PC-3 (cell line): Measurements from ENCODE around the gene PSMA5. TPM values are rescaled to one million over a fixed set of nuclear protein-coding genes. Genes with fewer than 3 reads are reported as not detected.

Experiments used
- ATAC-seq: fragments of 200-7000 bp; cut with Tn5 transposase; 2 replicates; pipeline ENCODE4 v1.9.1; 2020; ENCODE audit warnings: mild to moderate bottlenecking, moderate library complexity
- BruUV-seq: library from RNA; stranded (reverse); fragments of 400-500 nt; replicated peaks from 2 replicates; lab custom pipeline; 2021; lab: Mats Ljungman, UMichigan
- CTCF ChIA-PET: fragments of 300-600 bp; sonication (Branson Sonifier 250); formaldehyde crosslinking; loops from one replicate; lab custom pipeline; 2022; ENCODE audit warnings: antibody characterized with exemption; lab: Charles Lee
- POLR2A ChIA-PET: fragments of 300-600 bp; sonication (Branson Sonifier 250); formaldehyde crosslinking; loops from one replicate; lab custom pipeline; 2022; ENCODE audit warnings: antibody characterized with exemption; ENCODE audit not compliant: unreplicated experiment; lab: Charles Lee
- DNase-seq: peaks from one replicate; pipeline ENCODE4 v3.0.0-alpha.2; 2015
- H2AFZ ChIP-seq: fragments of 300-600 bp; sonication (generic); 2 replicates; pipeline ENCODE4 v1.6.0; 2016; ENCODE audit warnings: antibody characterized with exemption, low read length
- H3F3A ChIP-seq: fragments of 300-600 bp; sonication (generic); one replicate; pipeline ENCODE4 v1.6.0; 2017; ENCODE audit warnings: antibody characterized with exemption, low read length, control low read depth, mild to moderate bottlenecking; ENCODE audit not compliant: unreplicated experiment
- H3K27ac ChIP-seq: fragments of 300-600 bp; sonication (generic); 2 replicates; pipeline ENCODE4 v1.5.1; 2016; ENCODE audit warnings: mild to moderate bottlenecking, low read length
- H3K27me3 ChIP-seq: fragments of 300-600 bp; sonication (generic); 2 replicates; pipeline ENCODE4 v1.6.1; 2016; ENCODE audit warnings: low read length, mixed read lengths
- H3K36me3 ChIP-seq: fragments of 300-600 bp; sonication (generic); 2 replicates; pipeline ENCODE4 v1.6.1; 2016; ENCODE audit warnings: low read depth, mixed run types, low read length, mixed read lengths
- H3K4me1 ChIP-seq: fragments of 300-600 bp; sonication (generic); 2 replicates; pipeline ENCODE4 v1.5.1; 2016; ENCODE audit warnings: low read length; ENCODE audit not compliant: insufficient read depth
- H3K4me2 ChIP-seq: fragments of 300-600 bp; sonication (generic); 2 replicates; pipeline ENCODE4 v1.6.0; 2016; ENCODE audit warnings: low read length
- H3K4me3 ChIP-seq: fragments of 300-600 bp; sonication (generic); 2 replicates; pipeline ENCODE4 v1.5.1; 2016; ENCODE audit warnings: mild to moderate bottlenecking, low read length, mixed read lengths
- H3K79me2 ChIP-seq: fragments of 300-600 bp; sonication (generic); 2 replicates; pipeline ENCODE4 v1.6.1; 2017; ENCODE audit warnings: low read length, mixed read lengths
- H3K9ac ChIP-seq: fragments of 300-600 bp; sonication (generic); 2 replicates; pipeline ENCODE4 v1.6.0; 2016; ENCODE audit warnings: mild to moderate bottlenecking, low read length
- H3K9me2 ChIP-seq: fragments of 300-600 bp; sonication (generic); replicated peaks from 2 replicates; pipeline ENCODE4 v1.6.1; 2016; ENCODE audit warnings: mixed run types, low read length, mixed read lengths
- H3K9me3 ChIP-seq: fragments of 300-600 bp; sonication (generic); 2 replicates; pipeline ENCODE4 v1.6.1; 2016; ENCODE audit warnings: low read length, mixed read lengths
- H4K20me1 ChIP-seq: fragments of 300-600 bp; sonication (generic); 2 replicates; pipeline ENCODE4 v1.6.1; 2016; ENCODE audit warnings: low read length, mixed read lengths
- CTCF ChIP-seq: fragments of 300-600 bp; sonication (generic); conservative IDR thresholded peaks from 2 replicates; pipeline ENCODE4 v1.5.1; 2017; ENCODE audit warnings: antibody characterized with exemption, low read depth, mild to moderate bottlenecking, low read length
- EZH2 ChIP-seq: fragments of 300-600 bp; sonication (generic); IDR thresholded peaks from one replicate; pipeline ENCODE4 v1.6.1; 2017; ENCODE audit warnings: antibody characterized with exemption, mild to moderate bottlenecking, low read length; ENCODE audit not compliant: unreplicated experiment
- EZH2phosphoT487 ChIP-seq: fragments of 300-600 bp; sonication (generic); IDR thresholded peaks from 2 replicates; pipeline ENCODE4 v1.6.1; 2018; ENCODE audit warnings: mild to moderate bottlenecking, antibody characterized with exemption, low read length, borderline replicate concordance
- intact Hi-C: fragments of 100-400 bp; cut with micrococcal nuclease; formaldehyde crosslinking; loops from 2 replicates; pipeline ENCODE4 v1.9.0; 2023
- total RNA-seq: library from RNA; depleted of rRNA; stranded (reverse); fragments of >200 nt; gene quantifications from 2 replicates; pipeline ENCODE4 v1.2.3, GENCODE V29; 2014

The PSMA5 gene
- total RNA-seq, 1 experiment from 2014 or later, result 86.9 TPM

- no peaks in the 10 kb centered on the region for H3K9me3 ChIP-seq
- H2AFZ ChIP-seq, result no peak overlapping the region
- intact Hi-C loops, result loop anchor here (5.0 kb wide), 1 partner anchor 39 kb away; no protein-coding TSS in a partner anchor
- no peak for TF ChIP-seq CTCF
- no peak for TF ChIP-seq EZH2phosphoT487
- no peaks in the 10 kb centered on the region for H3K36me3 ChIP-seq
- no peaks in the 10 kb centered on the region for H3K27me3 ChIP-seq
- H3K9me2 ChIP-seq, result no peaks in the 10 kb centered on the region
- no peak overlapping the region for H3K4me3 ChIP-seq
- ATAC-seq (no peak), DNase-seq (no peak)
- H3K4me1 ChIP-seq, result peaks cover 36% of the 10 kb centered on the region
- CTCF ChIA-PET, result interaction anchor here (0.7 to 1.2 kb wide), 2 partner anchors 109 to 115 kb away, joined by 3 read pairs; no protein-coding TSS in a partner anchor
- no TSS peak for BruUV-seq
- H4K20me1 ChIP-seq, result no peaks in the 10 kb centered on the region
- no peak overlapping the region for H3K27ac ChIP-seq
- POLR2A ChIA-PET, result no interaction called here
- H3F3A ChIP-seq, result no peaks in the 10 kb centered on the region
- H3K4me2 ChIP-seq, result peak overlapping the region; percentile 3
- peaks cover 54% of the 10 kb centered on the region for H3K79me2 ChIP-seq
- no peak overlapping the region for H3K9ac ChIP-seq
Observed at GRCh38 chr1:109391626-109392025, 34.6 kb downstream of the PSMA5 start.

- DNase-seq (peak; percentile 22), ATAC-seq (no peak)
- POLR2A ChIA-PET, result no interaction called here
- Histone ChIP-seq H4K20me1 (no peaks in the 10 kb centered on the region), H3F3A (no peaks in the 10 kb centered on the region), H3K36me3 (no peaks in the 10 kb centered on the region), H3K4me1 (peaks cover 31% of the 10 kb centered on the region), H2AFZ (no peak overlapping the region), H3K27me3 (no peaks in the 10 kb centered on the region), H3K79me2 (peaks cover 50% of the 10 kb centered on the region), H3K4me3 (no peak overlapping the region), H3K9me3 (no peaks in the 10 kb centered on the region), H3K9ac (no peak overlapping the region), H3K9me2 (no peaks in the 10 kb centered on the region), H3K27ac (no peak overlapping the region), H3K4me2 (peak overlapping the region; percentile 3)
- CTCF ChIA-PET, result no interaction called here
- intact Hi-C loops, result loop anchor here (5.0 kb wide), 1 partner anchor 39 kb away; no protein-coding TSS in a partner anchor
- BruUV-seq, result no TSS peak
- TF ChIP-seq EZH2, result no peak
- no peak for TF ChIP-seq CTCF
- no peak for TF ChIP-seq EZH2phosphoT487
Observed at GRCh38 chr1:109391157-109391556, 35.1 kb downstream of the PSMA5 start.

GRCh38 chr1:109389638-109390341, 36.5 kb downstream of the PSMA5 start:
- Histone ChIP-seq H3K27ac (no peak overlapping the region), H3K36me3 (no peaks in the 10 kb centered on the region), H2AFZ (no peak overlapping the region), H3K79me2 (peaks cover 52% of the 10 kb centered on the region), H3K9me2 (no peaks in the 10 kb centered on the region), H3K9me3 (no peaks in the 10 kb centered on the region), H4K20me1 (no peaks in the 10 kb centered on the region), H3K9ac (no peak overlapping the region), H3K4me3 (no peak overlapping the region), H3K4me1 (peaks cover 28% of the 10 kb centered on the region), H3K27me3 (no peaks in the 10 kb centered on the region), H3K4me2 (no peak overlapping the region), H3F3A (no peaks in the 10 kb centered on the region)
- DNase-seq, result no peak
- TF ChIP-seq CTCF (no peak), EZH2phosphoT487 (no peak), EZH2 (no peak)
- POLR2A ChIA-PET, result interaction anchor here (0.7 kb wide), 1 partner anchor 147 kb away, joined by 3 read pairs; no protein-coding TSS in a partner anchor
- no TSS peak for BruUV-seq
- intact Hi-C loops, result loop anchor here (5.0 kb wide), 1 partner anchor 37 kb away; no protein-coding TSS in a partner anchor
- CTCF ChIA-PET, result no interaction called here
- ATAC-seq, result no peak
